SIG-M5 treated with dmso at 0.1 percent for 504 hours (cell line): ENCODE results near the gene NCAPG2.
A peak's percentile ranks its signal among the peaks of the same experiment; 100 is the strongest.

Experiments used
- DNase-seq: peaks from one replicate; lab custom pipeline; 2025; ENCODE audit not compliant: unreplicated experiment; lab: John Stamatoyannopoulos, UW

Gene NCAPG2

DNA sequence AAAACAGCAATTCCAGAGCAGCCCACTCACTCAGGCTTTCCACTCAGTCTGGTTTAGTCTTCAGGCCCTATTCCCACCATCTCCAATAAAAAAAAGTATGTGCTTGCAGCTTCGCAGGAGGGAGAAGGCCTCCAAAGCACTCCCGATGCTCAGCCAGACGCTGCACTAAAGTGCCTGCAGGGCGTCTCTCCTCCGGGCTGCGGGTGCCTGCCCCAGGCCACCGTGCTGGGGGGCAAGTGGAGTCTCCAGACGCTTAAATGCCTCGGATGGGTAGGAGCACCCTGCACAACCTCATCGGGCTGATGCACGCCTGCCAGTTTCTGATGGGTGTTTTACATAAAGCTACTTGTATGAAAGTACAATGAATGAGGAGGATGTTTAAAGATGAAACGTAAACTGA lies 31.3 kb upstream of the NCAPG2 start:
- DNase-seq = no peak

GRCh38 chr7:158734861-158735260 lies 30.3 kb upstream of the NCAPG2 start:
- peak; percentile 40 for DNase-seq

- no peak for DNase-seq
Measured at GRCh38 chr7:158733775-158734494, 29.3 kb upstream of the NCAPG2 start.

- DNase-seq = no peak
Measured at GRCh38 chr7:158733220-158733519, 28.6 kb upstream of the NCAPG2 start.

- DNase-seq = no peak
Measured at GRCh38 chr7:158732494-158733219, 28.1 kb upstream of the NCAPG2 start.

DNA sequence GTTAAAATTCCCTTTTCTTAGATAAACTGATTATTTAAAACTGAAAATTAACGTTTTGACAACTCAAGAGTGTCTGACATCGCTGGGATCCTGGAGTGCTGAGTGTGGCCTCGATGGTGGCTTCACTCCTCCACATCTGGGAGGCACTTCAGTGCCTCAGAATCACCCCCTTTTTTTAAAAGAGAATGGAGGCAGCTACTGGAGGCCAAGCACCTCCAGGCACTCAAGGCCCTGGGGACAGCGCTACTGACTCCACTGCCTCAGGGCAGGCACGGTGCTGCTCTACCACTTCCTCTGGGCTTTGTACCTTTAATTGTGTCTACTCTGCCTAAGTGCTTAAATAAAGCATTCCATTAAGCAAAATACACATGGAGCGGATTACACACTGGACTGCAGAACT lies 27.2 kb upstream of the NCAPG2 start:
- no peak for DNase-seq

DNA sequence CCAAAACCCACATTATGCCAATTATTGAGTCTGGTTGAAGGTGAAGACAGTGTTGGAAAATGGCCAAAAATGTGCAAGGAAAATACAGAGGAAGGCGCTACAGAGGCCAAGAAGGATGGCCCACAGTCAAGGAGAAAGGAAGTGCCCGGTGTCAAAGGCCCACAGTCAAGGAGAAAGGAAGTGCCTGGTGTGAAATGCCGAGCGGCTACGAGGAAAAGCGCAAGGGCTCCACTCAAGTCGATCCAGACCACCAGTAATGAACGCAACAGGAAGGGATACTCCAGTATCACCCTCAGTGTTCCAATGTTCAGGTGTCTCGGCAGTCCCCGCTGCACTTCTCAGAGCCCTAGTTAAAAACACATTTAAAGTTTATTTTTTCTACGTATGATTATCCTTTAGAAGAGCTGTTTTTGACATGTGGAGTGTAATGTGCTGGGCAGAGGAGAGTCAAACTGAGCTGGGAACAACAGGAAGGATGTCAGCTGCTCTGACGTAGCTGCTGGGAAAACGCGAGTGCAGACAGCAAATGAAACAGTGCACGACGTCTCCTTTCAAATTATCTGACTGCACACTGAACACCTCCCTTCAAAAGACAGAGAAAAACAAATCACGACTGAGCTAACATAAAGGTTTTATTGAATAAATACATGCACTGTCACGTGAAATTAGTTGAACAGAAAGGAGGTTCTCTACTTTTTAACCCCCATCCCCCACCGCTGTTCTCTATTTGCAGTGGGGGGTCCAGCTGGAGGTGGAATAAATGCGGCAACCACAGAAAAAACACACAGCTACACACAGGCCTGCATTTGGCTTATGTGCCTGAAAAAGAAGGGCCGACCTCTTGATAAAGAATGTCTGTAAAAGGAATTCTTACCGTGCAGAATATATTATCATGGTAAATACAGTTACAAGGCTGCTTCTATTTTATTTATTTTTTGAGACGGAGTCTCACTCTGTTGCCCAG lies 26.1 kb upstream of the NCAPG2 start:
- DNase-seq = no peak

DNA sequence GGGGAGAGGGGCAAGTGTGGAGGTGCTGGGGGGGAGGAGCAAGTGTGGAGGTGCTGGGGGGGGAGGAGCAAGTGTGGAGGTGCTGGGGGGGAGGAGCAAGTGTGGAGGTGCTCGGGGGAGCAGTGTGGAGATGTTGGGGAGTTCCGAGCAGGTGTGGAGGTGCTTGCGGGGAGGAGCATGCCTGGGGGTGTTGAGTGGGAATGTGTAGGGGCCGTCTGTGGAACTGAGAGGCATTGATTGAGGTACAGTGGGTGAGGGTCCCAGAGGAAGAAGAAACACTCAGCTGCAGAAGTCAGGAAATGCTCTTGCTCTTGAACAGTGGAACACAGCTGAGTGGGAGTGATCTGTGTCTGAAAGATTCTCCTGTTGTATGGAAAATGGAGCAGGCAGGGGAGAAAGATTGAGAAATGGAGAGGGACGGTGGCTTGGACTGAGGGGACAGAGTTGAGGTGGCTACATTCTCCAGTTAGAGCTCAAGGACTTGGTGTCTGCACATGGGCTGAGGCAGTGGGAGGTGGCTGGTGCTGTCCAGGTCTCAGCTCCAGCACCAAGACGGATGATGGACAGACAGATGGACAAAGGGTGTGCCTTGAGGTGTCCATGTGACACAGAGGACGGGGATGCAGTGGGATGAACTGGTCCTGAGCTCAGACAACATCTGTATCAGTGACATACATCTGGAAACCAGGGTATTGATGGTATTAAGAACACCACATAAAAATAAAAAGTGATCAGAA lies 25.2 kb upstream of the NCAPG2 start:
- no peak for DNase-seq

GRCh38 chr7:158728911-158729645 lies 24.5 kb upstream of the NCAPG2 start:
- DNase-seq = no peak

GRCh38 chr7:158727690-158728089 lies 23.1 kb upstream of the NCAPG2 start:
- no peak for DNase-seq

GRCh38 chr7:158726277-158726807 lies 21.7 kb upstream of the NCAPG2 start:
- DNase-seq = no peak

DNA sequence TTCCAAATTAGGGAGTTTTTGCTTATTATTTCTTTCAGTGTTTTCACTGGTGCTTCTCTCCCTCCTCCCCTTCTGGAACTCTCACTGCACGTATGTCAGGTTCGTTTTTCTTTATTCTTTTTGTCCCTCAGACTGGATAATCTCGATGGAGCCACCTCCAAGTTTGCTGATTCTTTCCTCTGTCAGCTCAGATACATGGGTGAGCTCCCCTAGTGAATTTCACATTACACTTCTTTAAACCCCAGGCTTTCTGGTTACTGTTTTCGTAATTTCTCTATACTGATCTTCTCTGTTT lies 20.8 kb upstream of the NCAPG2 start:
- no peak for DNase-seq

- DNase-seq = no peak
Measured at GRCh38 chr7:158724658-158725505, 20.3 kb upstream of the NCAPG2 start.

- no peak for DNase-seq
Measured at GRCh38 chr7:158723714-158724385, 19.2 kb upstream of the NCAPG2 start.

- no peak for DNase-seq
Measured at GRCh38 chr7:158723266-158723665, 18.7 kb upstream of the NCAPG2 start.

- DNase-seq = no peak
Measured at GRCh38 chr7:158722574-158723237, 18.1 kb upstream of the NCAPG2 start.

- no peak for DNase-seq
Measured at GRCh38 chr7:158720112-158720511, 15.5 kb upstream of the NCAPG2 start.

- DNase-seq = no peak
Measured at GRCh38 chr7:158716802-158717201, 12.2 kb upstream of the NCAPG2 start.
